HL-60/S4 (cell line): ENCODE results near the gene MFSD1.

Experiments
- in situ Hi-C: fragments of 300-500 bp; cut with MboI; formaldehyde crosslinking; loops from 2 replicates; pipeline ENCODE4 v1.14.3; 2022; ENCODE audit warnings: low sequenced_read_pairs

MFSD1 gene

GRCh38 chr3:158849757-158850156 lies 47.9 kb downstream of the MFSD1 start:
- in situ Hi-C loops, result loop anchor here (10.0 kb wide), 1 partner anchor 405 kb away; no protein-coding TSS in a partner anchor

- in situ Hi-C loops, result no loop called here
These were observed 57.5 kb downstream of the MFSD1 start for GRCh38 chr3:158859362-158859761.

- in situ Hi-C loops, result no loop called here
These were observed 61.4 kb downstream of the MFSD1 start for GRCh38 chr3:158863247-158863646.

GRCh38 chr3:158864492-158864891 lies 62.6 kb downstream of the MFSD1 start:
- in situ Hi-C loops, result no loop called here

GRCh38 chr3:158875700-158876099 lies 73.8 kb downstream of the MFSD1 start:
- in situ Hi-C loops, result no loop called here
